Liver (tissue), 3 donors: Measurements from ENCODE around the gene CAST.

Experiments used
- ATF3 ChIP-seq: IDR thresholded peaks from 2 replicates; pipeline ENCODE4 v1.6.1; 2016; ENCODE audit warnings: antibody characterized with exemption
- CTCF ChIP-seq: fragments of 150-350 bp; IDR thresholded peaks from 2 replicates; pipeline ENCODE4 v1.5.1; 2017; ENCODE audit warnings: improper control_type of control experiment, low read depth, low read length; ENCODE audit not compliant: missing input control
- EGR1 ChIP-seq, 2 donors: IDR thresholded peaks; 2 replicates each; pipeline ENCODE4 v1.6.1; 2016 to 2018; ENCODE audit warnings: antibody characterized with exemption in 2 of 2, low read depth in 2 of 2
- FOXA1 ChIP-seq: IDR thresholded peaks from 2 replicates; pipeline ENCODE4 v1.6.1; 2016; ENCODE audit warnings: antibody characterized with exemption
- GABPA ChIP-seq, 2 donors: IDR thresholded peaks in 1 of 2; conservative IDR thresholded peaks in 1 of 2; 2 replicates each; pipeline ENCODE4 v1.6.1; 2016; ENCODE audit warnings: antibody characterized with exemption in 2 of 2, mild to moderate bottlenecking in 1 of 2, moderate library complexity in 1 of 2
- HNF4G ChIP-seq: IDR thresholded peaks from 2 replicates; pipeline ENCODE4 v1.6.1; 2016; ENCODE audit warnings: antibody characterized with exemption
- JUND ChIP-seq, 2 donors: IDR thresholded peaks; 2 replicates each; pipeline ENCODE4 v1.6.1; 2016; ENCODE audit warnings: antibody characterized with exemption in 2 of 2
- MAX ChIP-seq: IDR thresholded peaks from 2 replicates; pipeline ENCODE4 v1.6.1; 2016; ENCODE audit warnings: antibody characterized with exemption
- RAD21 ChIP-seq, 2 donors: IDR thresholded peaks; 2 replicates each; pipeline ENCODE4 v1.6.1; 2016; ENCODE audit warnings: antibody characterized with exemption in 2 of 2, mild to moderate bottlenecking in 2 of 2
- REST ChIP-seq: IDR thresholded peaks from 2 replicates; pipeline ENCODE4 v1.6.1; 2016; ENCODE audit warnings: antibody characterized with exemption, mild to moderate bottlenecking
- YY1 ChIP-seq: IDR thresholded peaks from 2 replicates; pipeline ENCODE4 v1.6.1; 2016; ENCODE audit warnings: antibody characterized with exemption, mild to moderate bottlenecking
- ZBTB33 ChIP-seq: IDR thresholded peaks from 2 replicates; pipeline ENCODE4 v1.6.1; 2016; ENCODE audit warnings: antibody characterized with exemption
- donor health status: healthy.
- donor health status: healthy.

- no peak for TF ChIP-seq CTCF
- TF ChIP-seq JUND (IDR thresholded peaks at IDR 0.05): no peak
- no peak for TF ChIP-seq YY1
- TF ChIP-seq REST: no peak
- no peak for TF ChIP-seq MAX
- no peak for TF ChIP-seq ATF3
- TF ChIP-seq FOXA1: no peak
- no peak for TF ChIP-seq RAD21 (IDR thresholded peaks at IDR 0.05)
- no peak for TF ChIP-seq GABPA (IDR thresholded peaks at IDR 0.05 in 1 of 2, conservative IDR thresholded peaks at IDR 0.05 in 1 of 2)
- TF ChIP-seq EGR1 (IDR thresholded peaks at IDR 0.05; ENCODE audit: low read depth in 2 of 2): no peak
- TF ChIP-seq ZBTB33: no peak
- no peak for TF ChIP-seq HNF4G
Measured at GRCh38 chr5:96725257-96725656, 63.1 kb downstream of the CAST start.
